Type B pancreatic cell (in vitro differentiated cells): ENCODE data around the gene FAM83D. TPM values are rescaled to one million over a fixed set of nuclear protein-coding genes. Genes with fewer than 3 reads are reported as not detected.

ENCODE experiments used
- DNase-seq: peaks from one replicate; pipeline ENCODE4 v3.0.0; 2021; ENCODE audit warnings: mixed read lengths; ENCODE audit not compliant: unreplicated experiment; ENCODE audit errors: extremely low spot score
- H3K27ac Mint-ChIP-seq: 2 replicates; pipeline ENCODE4 v1.8.0; 2021; ENCODE audit warnings: mild to moderate bottlenecking, mixed read lengths
- H3K27me3 Mint-ChIP-seq: 2 replicates; pipeline ENCODE4 v1.8.0; 2021; ENCODE audit warnings: mixed read lengths
- H3K36me3 Mint-ChIP-seq: 2 replicates; pipeline ENCODE4 v1.8.0; 2021; ENCODE audit warnings: mixed read lengths
- H3K4me1 Mint-ChIP-seq: one replicate; pipeline ENCODE4 v1.8.0; 2021; ENCODE audit warnings: mixed read lengths; ENCODE audit not compliant: unreplicated experiment
- H3K4me3 Mint-ChIP-seq: 2 replicates; pipeline ENCODE4 v1.8.0; 2021; ENCODE audit warnings: mild to moderate bottlenecking, mixed read lengths
- H3K9me3 Mint-ChIP-seq: 2 replicates; pipeline ENCODE4 v1.8.0; 2021; ENCODE audit warnings: mixed read lengths
- total RNA-seq: library from RNA; stranded (reverse); gene quantifications from 2 replicates; pipeline ENCODE4 v1.2.1, GENCODE V29; 2021; ENCODE audit warnings: low replicate concordance
- TF ChIP-seq, protein P1 (sequence below): fragments of 200-600 bp; sonication (generic); conservative IDR thresholded peaks from 2 replicates; pipeline ENCODE4 v1.5.0; 2021; ENCODE audit warnings: antibody characterized with exemption, mild to moderate bottlenecking

The FAM83D gene
- total RNA-seq, 1 donor from 2014 or later: 23.1 TPM

DNA sequence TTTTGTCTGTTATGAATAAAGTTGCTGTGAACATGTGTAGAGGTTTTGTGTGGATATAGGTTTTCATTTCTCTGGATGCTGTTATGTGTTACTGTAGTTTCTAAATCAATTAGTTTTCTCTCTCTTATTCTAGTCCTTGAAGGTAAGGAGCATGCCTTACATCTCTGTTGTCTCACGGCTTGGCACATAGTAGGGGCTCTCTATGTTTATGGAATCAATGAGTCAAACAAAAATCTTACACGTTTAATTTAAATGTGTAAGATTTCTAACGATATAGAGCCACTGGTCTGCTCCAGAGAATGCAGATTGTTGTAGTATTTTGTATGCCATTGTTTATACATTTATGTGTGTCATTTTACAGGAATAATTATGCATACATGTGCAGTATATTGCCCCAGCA lies 20.6 kb downstream of the FAM83D start:
- H3K27ac Mint-ChIP-seq: no peak overlapping the region
- TF ChIP-seq, protein P1, sequence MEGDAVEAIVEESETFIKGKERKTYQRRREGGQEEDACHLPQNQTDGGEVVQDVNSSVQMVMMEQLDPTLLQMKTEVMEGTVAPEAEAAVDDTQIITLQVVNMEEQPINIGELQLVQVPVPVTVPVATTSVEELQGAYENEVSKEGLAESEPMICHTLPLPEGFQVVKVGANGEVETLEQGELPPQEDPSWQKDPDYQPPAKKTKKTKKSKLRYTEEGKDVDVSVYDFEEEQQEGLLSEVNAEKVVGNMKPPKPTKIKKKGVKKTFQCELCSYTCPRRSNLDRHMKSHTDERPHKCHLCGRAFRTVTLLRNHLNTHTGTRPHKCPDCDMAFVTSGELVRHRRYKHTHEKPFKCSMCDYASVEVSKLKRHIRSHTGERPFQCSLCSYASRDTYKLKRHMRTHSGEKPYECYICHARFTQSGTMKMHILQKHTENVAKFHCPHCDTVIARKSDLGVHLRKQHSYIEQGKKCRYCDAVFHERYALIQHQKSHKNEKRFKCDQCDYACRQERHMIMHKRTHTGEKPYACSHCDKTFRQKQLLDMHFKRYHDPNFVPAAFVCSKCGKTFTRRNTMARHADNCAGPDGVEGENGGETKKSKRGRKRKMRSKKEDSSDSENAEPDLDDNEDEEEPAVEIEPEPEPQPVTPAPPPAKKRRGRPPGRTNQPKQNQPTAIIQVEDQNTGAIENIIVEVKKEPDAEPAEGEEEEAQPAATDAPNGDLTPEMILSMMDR: no peak
- H3K27me3 Mint-ChIP-seq: no peaks in the 10 kb centered on the region
- H3K4me1 Mint-ChIP-seq: peaks cover 8% of the 10 kb centered on the region
- H3K36me3 Mint-ChIP-seq: peaks cover 25% of the 10 kb centered on the region
- H3K4me3 Mint-ChIP-seq: no peak overlapping the region
- H3K9me3 Mint-ChIP-seq: no peaks in the 10 kb centered on the region
- no peak for DNase-seq

DNA sequence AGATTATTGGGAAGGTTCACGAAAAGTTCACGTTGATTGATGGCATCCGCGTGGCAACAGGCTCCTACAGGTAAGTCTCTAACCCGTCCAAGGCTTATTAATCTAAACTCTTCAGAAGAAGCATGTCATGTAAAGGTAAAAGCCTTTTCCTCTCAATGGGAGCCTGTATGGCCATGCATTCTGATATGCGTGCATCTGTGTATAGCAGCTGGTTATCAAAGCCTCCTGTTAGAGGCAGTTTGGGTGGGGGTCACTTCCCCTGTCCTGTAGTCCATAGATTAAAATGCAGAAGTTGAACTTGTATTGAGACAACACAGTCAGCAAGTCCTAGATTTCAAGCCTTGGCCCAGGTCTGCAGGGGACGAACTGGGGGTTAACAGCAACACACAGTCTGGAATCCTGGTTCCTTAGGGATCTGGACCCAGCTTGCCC lies 21.7 kb downstream of the FAM83D start:
- peaks cover 25% of the 10 kb centered on the region for H3K36me3 Mint-ChIP-seq
- peak overlapping the region; percentile 12 for H3K4me3 Mint-ChIP-seq
- H3K4me1 Mint-ChIP-seq: peaks cover 8% of the 10 kb centered on the region
- no peaks in the 10 kb centered on the region for H3K9me3 Mint-ChIP-seq
- DNase-seq: no peak
- H3K27me3 Mint-ChIP-seq: no peaks in the 10 kb centered on the region
- peak overlapping the region; percentile 32 for H3K27ac Mint-ChIP-seq
- TF ChIP-seq, protein P1: no peak

DNA sequence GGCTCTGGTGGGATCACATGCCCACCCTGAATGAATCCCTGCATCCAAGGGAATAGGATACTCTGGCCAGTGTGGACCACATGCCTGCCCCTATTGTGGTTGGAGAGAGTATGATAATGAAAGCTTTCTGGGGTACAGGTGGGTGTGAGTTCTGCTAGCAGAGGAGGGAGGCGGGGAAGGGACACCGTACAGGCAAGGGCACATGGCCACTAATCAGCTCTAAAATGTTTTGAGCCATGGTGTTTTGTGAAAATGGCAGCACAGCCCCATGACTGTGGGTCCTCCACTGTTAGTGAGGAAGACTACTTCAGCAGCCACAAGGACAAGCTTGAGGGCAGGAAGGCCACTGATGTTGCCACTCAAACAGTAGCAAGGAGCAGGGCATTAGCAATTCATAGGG lies 24.0 kb downstream of the FAM83D start:
- no peaks in the 10 kb centered on the region for H3K9me3 Mint-ChIP-seq
- no peak overlapping the region for H3K4me3 Mint-ChIP-seq
- TF ChIP-seq, protein P1: no peak
- no peak overlapping the region for H3K27ac Mint-ChIP-seq
- DNase-seq: no peak
- H3K4me1 Mint-ChIP-seq: peaks cover 8% of the 10 kb centered on the region
- H3K27me3 Mint-ChIP-seq: no peaks in the 10 kb centered on the region
- H3K36me3 Mint-ChIP-seq: peaks cover 21% of the 10 kb centered on the region

DNA sequence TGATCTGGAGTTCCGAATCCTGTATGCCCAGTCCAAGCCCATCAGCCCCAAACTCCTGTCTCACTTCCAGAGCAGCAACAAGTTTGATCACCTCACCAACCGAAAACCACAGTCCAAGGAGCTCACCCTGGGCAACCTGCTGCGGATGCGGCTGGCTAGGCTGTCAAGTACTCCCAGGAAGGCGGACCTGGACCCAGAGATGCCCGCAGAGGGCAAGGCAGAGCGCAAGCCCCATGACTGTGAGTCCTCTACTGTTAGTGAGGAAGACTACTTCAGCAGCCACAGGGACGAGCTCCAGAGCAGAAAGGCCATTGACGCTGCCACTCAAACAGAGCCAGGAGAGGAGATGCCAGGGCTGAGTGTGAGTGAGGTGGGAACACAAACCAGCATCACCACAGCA lies 25.4 kb downstream of the FAM83D start:
- TF ChIP-seq, protein P1: no peak
- Mint-ChIP-seq H3K27me3 (no peaks in the 10 kb centered on the region), H3K9me3 (no peaks in the 10 kb centered on the region), H3K4me3 (no peak overlapping the region), H3K4me1 (peaks cover 5% of the 10 kb centered on the region), H3K36me3 (peaks cover 16% of the 10 kb centered on the region), H3K27ac (no peak overlapping the region)
- no peak for DNase-seq

DNA sequence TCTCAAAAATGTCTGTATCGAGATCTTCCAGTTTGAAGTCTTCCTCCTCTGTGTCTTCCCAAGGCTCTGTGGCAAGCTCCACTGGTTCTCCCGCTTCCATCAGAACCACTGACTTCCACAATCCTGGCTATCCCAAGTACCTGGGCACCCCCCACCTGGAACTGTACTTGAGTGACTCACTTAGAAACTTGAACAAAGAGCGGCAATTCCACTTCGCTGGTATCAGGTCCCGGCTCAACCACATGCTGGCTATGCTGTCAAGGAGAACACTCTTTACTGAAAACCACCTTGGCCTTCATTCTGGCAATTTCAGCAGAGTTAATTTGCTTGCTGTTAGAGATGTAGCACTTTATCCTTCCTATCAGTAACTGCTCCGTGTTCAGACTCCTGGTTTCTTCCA lies 25.9 kb downstream of the FAM83D start:
- Mint-ChIP-seq H3K4me1 (no peaks in the 10 kb centered on the region), H3K36me3 (peaks cover 16% of the 10 kb centered on the region), H3K4me3 (no peak overlapping the region), H3K9me3 (no peaks in the 10 kb centered on the region), H3K27ac (no peak overlapping the region), H3K27me3 (no peaks in the 10 kb centered on the region)
- no peak for DNase-seq
- TF ChIP-seq, protein P1: no peak
